Dermis microvascular lymphatic vessel endothelial cell (primary cell): ENCODE results near the gene MMP8. TPM values are rescaled to one million over a fixed set of nuclear protein-coding genes. Genes with fewer than 3 reads are reported as not detected.
"Not testable (repeated sequence)": the region's sequence is repeated elsewhere in the genome, so short reads cannot be mapped to it uniquely, and the experiment has no call there.

Experiments
- DNase-seq, 2 donors: peaks; one replicate each; pipeline versions ENCODE4 v3.0.0 to v3.0.0-alpha.2; 2010; ENCODE audit warnings: low read depth in 2 of 2
- total RNA-seq: library from RNA; depleted of rRNA; stranded (reverse); fragments of >200 nt; gene quantifications from 2 replicates; pipeline ENCODE4 v1.2.1, GENCODE V29; 2014

Gene MMP8
- total RNA-seq, result not detected in 2 replicates

GRCh38 chr11:102724904-102725500, at the start of gene MMP8:
Gene MMP8 (minus strand): TSS chr11:102724954. CDS start chr11:102724855, 99 bp downstream.
- no peak for DNase-seq

- DNase-seq, result no peak
Measured at GRCh38 chr11:102773386-102773785, 48.6 kb upstream of the MMP8 start.

GRCh38 chr11:102771351-102771750, 46.6 kb upstream of the MMP8 start:
- peak; percentile 22 to 60 for DNase-seq

GRCh38 chr11:102770191-102770590, 45.4 kb upstream of the MMP8 start:
- DNase-seq, result no peak

GRCh38 chr11:102767800-102768199, 43.0 kb upstream of the MMP8 start:
- no peak for DNase-seq

GRCh38 chr11:102763440-102763839, 38.7 kb upstream of the MMP8 start:
- DNase-seq, result peak in 1 of 2 donors; percentile 35

- DNase-seq, result peak in 1 of 2 donors; percentile 52
Measured at GRCh38 chr11:102762361-102762767, 37.6 kb upstream of the MMP8 start.

- DNase-seq, result peak in 1 of 2 donors; percentile 38
Measured at GRCh38 chr11:102761646-102762238, 37.0 kb upstream of the MMP8 start.

- peak; percentile 70 to 96 for DNase-seq
Measured at GRCh38 chr11:102760344-102761035, 35.7 kb upstream of the MMP8 start.

- DNase-seq, result peak; percentile 75 to 92
Measured at GRCh38 chr11:102757823-102758549, 33.2 kb upstream of the MMP8 start.

GRCh38 chr11:102753267-102753666, 28.5 kb upstream of the MMP8 start:
- DNase-seq, result no peak

GRCh38 chr11:102751673-102752072, 26.9 kb upstream of the MMP8 start:
- DNase-seq, result no peak

- no peak for DNase-seq
Measured at GRCh38 chr11:102749101-102749722, 24.5 kb upstream of the MMP8 start.

- not testable (repeated sequence) for DNase-seq
Measured at GRCh38 chr11:102746746-102747578, 22.2 kb upstream of the MMP8 start.

GRCh38 chr11:102734650-102735049, 9.9 kb upstream of the MMP8 start:
- no peak for DNase-seq

GRCh38 chr11:102733232-102733875, 8.6 kb upstream of the MMP8 start:
- DNase-seq, result peak; percentile 57 to 85

GRCh38 chr11:102730944-102731343, 6.2 kb upstream of the MMP8 start:
- DNase-seq, result not testable (repeated sequence)

GRCh38 chr11:102729849-102730815, 5.4 kb upstream of the MMP8 start:
- DNase-seq, result peak; percentile 43 to 92

- peak in 1 of 2 donors; percentile 87 for DNase-seq
Measured at GRCh38 chr11:102727890-102728289, 3.1 kb upstream of the MMP8 start.
